ENCODE results near the gene CDX2. TPM values are rescaled to one million over a fixed set of nuclear protein-coding genes. Genes with fewer than 3 reads are reported as not detected.

Gene CDX2
- total and polyA plus RNA-seq, 9 of the 15 experiments (the other 6 are each of a cell fraction or from before 2014, with no cell fraction given): 0.04 TPM; not detected in 8

DNA sequence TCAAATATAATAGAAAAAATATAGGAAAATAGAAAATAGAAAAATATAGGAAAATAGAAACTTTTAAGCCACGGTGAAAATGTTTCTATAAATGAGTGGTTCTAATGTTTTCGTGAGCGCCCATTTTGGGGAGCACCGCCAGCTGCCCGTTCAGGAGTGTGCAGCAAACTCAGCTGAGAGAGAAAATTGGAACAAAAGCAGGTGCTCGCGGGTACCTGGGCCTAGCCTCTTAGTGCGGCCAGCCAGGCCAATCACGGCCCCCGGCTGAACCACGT lies 49.5 kb downstream of the CDX2 start:
- Histone ChIP-seq H3K9me1 (ENCODE audit: control insufficient read depth, insufficient read depth, low read length) (no peaks in the 10 kb centered on the region), H3K79me2 (ENCODE audit: control insufficient read depth, insufficient read depth, low read length) (no peaks in the 10 kb centered on the region), H3K27ac (ENCODE audit: extremely low read depth, low read depth, low read length) (no peak overlapping the region), H3K4me3 (no peak overlapping the region), H4K20me1 (replicated peaks; ENCODE audit: control insufficient read depth, insufficient read depth, low read length) (no peaks in the 10 kb centered on the region), H2AFZ (ENCODE audit: low read depth, low read length) (no peak overlapping the region), H3K4me2 (ENCODE audit: insufficient read depth, low read length) (no peak overlapping the region), H3K9ac (ENCODE audit: insufficient read depth in 1 of 2, low read depth in 2 of 2, low read length in 2 of 2) (no peak overlapping the region), H3K36me3 (ENCODE audit: control insufficient read depth, insufficient read depth, low read length) (no peaks in the 10 kb centered on the region), H3K4me1 (replicated peaks in 1 of 2; ENCODE audit: control insufficient read depth in 2 of 2, insufficient read depth in 2 of 2, low read length in 2 of 2) (peaks cover 0 to 9% of the 10 kb centered on the region in 2 experiments; a peak in 2 of 5 replicates), H3K9me3 (replicated peaks; ENCODE audit: control insufficient read depth, insufficient read depth, low read depth, low read length) (no peaks in the 10 kb centered on the region), H3K27me3 (ENCODE audit: control insufficient read depth in 2 of 2, insufficient read depth in 2 of 2, low read length in 2 of 2) (peaks cover 11 to 62% of the 10 kb centered on the region in 2 experiments; a peak in 4 of 5 replicates)
- no TSS peak for BruUV-seq (replicated peaks)
- CTCF ChIA-PET (ENCODE audit: low intra/inter-chr PET ratio): no interaction called here
- DNase-seq (ENCODE audit: extremely low read depth in 1 of 4, low spot score in 3 of 4) (peak in 3 of 4 experiments; percentile 44 to 64 (median 53)), ATAC-seq (no peak; the same call in 1 of the 3 replicates), FAIRE-seq (no peak)
- 2% methylated on average over 9 of the region's 11 CpGs for WGBS (ENCODE audit: insufficient coverage, low coverage, missing lambda C conversion rate)
- POLR2A ChIA-PET: no interaction called here
- intact Hi-C loops (cut with micrococcal nuclease): no loop called here
- TF ChIP-seq RAD51 (IDR thresholded peaks at IDR 0.05; ENCODE audit: borderline replicate concordance, low read depth) (peak; percentile 38; the same call in 1 of the 2 replicates), NFYB (IDR thresholded peaks at IDR 0.05; ENCODE audit: extremely low read depth, insufficient read length) (peak; percentile 47), DPF2 (IDR thresholded peaks at IDR 0.05) (no peak)
- in situ Hi-C loops (cut with MboI): no loop called here

DNA sequence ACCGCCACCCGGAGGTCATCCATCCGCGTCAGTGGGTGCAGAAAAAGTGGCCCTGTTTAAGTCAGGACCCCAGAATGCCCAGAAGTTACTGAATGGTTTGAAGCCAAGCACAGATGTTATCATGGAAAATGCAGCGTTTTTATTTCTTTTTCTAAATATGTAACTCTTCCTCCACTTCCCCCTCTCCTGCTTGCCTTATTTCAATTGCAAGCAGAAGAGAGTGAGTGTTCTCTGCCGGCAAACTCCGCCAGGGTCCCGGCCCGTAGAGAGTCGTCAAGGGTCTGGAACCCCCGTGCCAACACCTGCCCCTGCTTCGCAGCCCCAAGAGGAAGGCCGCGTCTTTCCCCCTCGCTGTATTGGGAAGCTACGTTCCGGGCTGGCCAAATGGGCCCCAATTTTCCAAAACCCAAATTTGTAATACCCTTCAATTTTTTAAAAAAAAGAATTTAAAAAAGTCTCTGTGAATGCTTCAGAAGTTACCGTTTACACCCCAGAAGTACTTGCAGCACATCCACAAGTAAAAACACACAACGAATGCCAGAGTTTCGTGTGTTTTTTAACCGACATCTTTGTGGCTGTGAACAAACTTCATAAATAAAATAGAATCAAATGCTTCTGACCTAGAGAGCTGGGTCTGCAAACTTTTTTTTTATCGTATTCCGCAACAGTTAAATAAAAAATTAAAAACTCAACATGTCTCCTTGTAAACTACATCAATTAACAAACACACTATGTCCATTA lies 50.0 kb downstream of the CDX2 start:
- ChIA-PET CTCF (ENCODE audit: low intra/inter-chr PET ratio) (no interaction called here), POLR2A (interaction anchor here (0.6 kb wide), 1 partner anchor 101 kb away, joined by 3 read pairs; no protein-coding TSS in a partner anchor)
- Histone ChIP-seq H3K27ac (ENCODE audit: extremely low read depth, low read depth, low read length) (no peak overlapping the region), H3K4me3 (no peak overlapping the region), H3K27me3 (ENCODE audit: control insufficient read depth in 2 of 2, insufficient read depth in 2 of 2, low read length in 2 of 2) (peaks cover 11 to 62% of the 10 kb centered on the region in 2 experiments; a peak in 4 of 5 replicates), H3K9me3 (replicated peaks; ENCODE audit: control insufficient read depth, insufficient read depth, low read depth, low read length) (no peaks in the 10 kb centered on the region), H4K20me1 (replicated peaks; ENCODE audit: control insufficient read depth, insufficient read depth, low read length) (no peaks in the 10 kb centered on the region), H3K9ac (ENCODE audit: insufficient read depth in 1 of 2, low read depth in 2 of 2, low read length in 2 of 2) (no peak overlapping the region), H3K9me1 (ENCODE audit: control insufficient read depth, insufficient read depth, low read length) (no peaks in the 10 kb centered on the region), H3K79me2 (ENCODE audit: control insufficient read depth, insufficient read depth, low read length) (no peaks in the 10 kb centered on the region), H2AFZ (ENCODE audit: low read depth, low read length) (no peak overlapping the region), H3K4me1 (replicated peaks in 1 of 2; ENCODE audit: control insufficient read depth in 2 of 2, insufficient read depth in 2 of 2, low read length in 2 of 2) (peaks cover 0 to 9% of the 10 kb centered on the region in 2 experiments; a peak in 2 of 5 replicates), H3K4me2 (ENCODE audit: insufficient read depth, low read length) (no peak overlapping the region), H3K36me3 (ENCODE audit: control insufficient read depth, insufficient read depth, low read length) (no peaks in the 10 kb centered on the region)
- no peak for FAIRE-seq
- no TSS peak for BruUV-seq (replicated peaks)
- intact Hi-C loops (cut with micrococcal nuclease) (no loop called here), in situ Hi-C loops (cut with MboI) (no loop called here)
- no peak for DNase-seq (ENCODE audit: extremely low read depth in 1 of 4, low spot score in 3 of 4)
- no peak for ATAC-seq
- 21% methylated on average over 17 of the region's 23 CpGs for WGBS (ENCODE audit: insufficient coverage, low coverage, missing lambda C conversion rate)
- TF ChIP-seq ZEB2 (IDR thresholded peaks at IDR 0.05): no peak
- no peak for TF ChIP-seq STAT5A (IDR thresholded peaks at IDR 0.05; ENCODE audit: borderline replicate concordance, low read length)
- TF ChIP-seq, protein P1, sequence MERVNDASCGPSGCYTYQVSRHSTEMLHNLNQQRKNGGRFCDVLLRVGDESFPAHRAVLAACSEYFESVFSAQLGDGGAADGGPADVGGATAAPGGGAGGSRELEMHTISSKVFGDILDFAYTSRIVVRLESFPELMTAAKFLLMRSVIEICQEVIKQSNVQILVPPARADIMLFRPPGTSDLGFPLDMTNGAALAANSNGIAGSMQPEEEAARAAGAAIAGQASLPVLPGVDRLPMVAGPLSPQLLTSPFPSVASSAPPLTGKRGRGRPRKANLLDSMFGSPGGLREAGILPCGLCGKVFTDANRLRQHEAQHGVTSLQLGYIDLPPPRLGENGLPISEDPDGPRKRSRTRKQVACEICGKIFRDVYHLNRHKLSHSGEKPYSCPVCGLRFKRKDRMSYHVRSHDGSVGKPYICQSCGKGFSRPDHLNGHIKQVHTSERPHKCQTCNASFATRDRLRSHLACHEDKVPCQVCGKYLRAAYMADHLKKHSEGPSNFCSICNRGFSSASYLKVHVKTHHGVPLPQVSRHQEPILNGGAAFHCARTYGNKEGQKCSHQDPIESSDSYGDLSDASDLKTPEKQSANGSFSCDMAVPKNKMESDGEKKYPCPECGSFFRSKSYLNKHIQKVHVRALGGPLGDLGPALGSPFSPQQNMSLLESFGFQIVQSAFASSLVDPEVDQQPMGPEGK (CRISPR knock-in tag; IDR thresholded peaks at IDR 0.05; ENCODE audit: borderline replicate concordance): no peak
- TF ChIP-seq XRCC4 (IDR thresholded peaks at IDR 0.05; ENCODE audit: extremely low read depth, insufficient read depth, insufficient read length): no peak

Measured in K562 (cell line).